ENCODE measurements around the gene BMPR1A.
A peak's percentile ranks its signal among the peaks of the same experiment; 100 is the strongest.

Gene BMPR1A

DNA sequence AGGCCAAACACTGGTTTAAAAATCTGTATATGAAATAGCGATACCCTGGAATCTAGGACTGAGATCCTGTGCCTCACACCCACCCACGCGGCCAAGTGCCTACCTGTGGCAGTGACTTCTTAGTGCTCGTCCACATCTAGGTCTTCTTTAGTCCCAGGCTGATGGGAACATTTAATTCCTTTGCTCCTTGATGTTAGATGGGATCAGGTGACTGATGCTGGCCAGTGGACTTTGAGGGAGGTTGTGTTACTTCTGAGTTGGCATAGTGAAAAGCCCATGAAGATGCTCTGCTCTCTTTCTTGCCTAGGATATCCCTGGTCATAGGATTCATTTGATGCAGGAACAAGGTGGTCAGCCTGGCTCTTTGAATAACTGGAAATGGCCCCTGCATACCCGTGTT is 59.2 kb downstream of the BMPR1A start:
- ATAC-seq: peak; percentile 42
- TF ChIP-seq CSDC2 (CRISPR knock-in tag; IDR thresholded peaks at IDR 0.05) (no peak), ISL1 (CRISPR knock-in tag; IDR thresholded peaks at IDR 0.05) (no peak), TCF4 (CRISPR knock-in tag; IDR thresholded peaks at IDR 0.05; ENCODE audit: borderline replicate concordance) (no peak), OSR1 (CRISPR knock-in tag; IDR thresholded peaks at IDR 0.05) (no peak), ZFP30 (CRISPR knock-in tag; IDR thresholded peaks at IDR 0.05) (no peak), ZC3H10 (CRISPR knock-in tag; IDR thresholded peaks at IDR 0.05) (no peak), ARNTL (CRISPR knock-in tag; IDR thresholded peaks at IDR 0.05; ENCODE audit: borderline replicate concordance, low read depth) (no peak), ZFP3 (CRISPR knock-in tag; IDR thresholded peaks at IDR 0.05) (no peak), GLIS3 (CRISPR knock-in tag; IDR thresholded peaks at IDR 0.05) (no peak), ESRRG (CRISPR knock-in tag; IDR thresholded peaks at IDR 0.05) (no peak), PPARA (CRISPR knock-in tag; IDR thresholded peaks at IDR 0.05; ENCODE audit: borderline replicate concordance) (no peak), TOX (CRISPR knock-in tag; IDR thresholded peaks at IDR 0.05; ENCODE audit: borderline replicate concordance) (no peak)
- TF ChIP-seq, protein P1, sequence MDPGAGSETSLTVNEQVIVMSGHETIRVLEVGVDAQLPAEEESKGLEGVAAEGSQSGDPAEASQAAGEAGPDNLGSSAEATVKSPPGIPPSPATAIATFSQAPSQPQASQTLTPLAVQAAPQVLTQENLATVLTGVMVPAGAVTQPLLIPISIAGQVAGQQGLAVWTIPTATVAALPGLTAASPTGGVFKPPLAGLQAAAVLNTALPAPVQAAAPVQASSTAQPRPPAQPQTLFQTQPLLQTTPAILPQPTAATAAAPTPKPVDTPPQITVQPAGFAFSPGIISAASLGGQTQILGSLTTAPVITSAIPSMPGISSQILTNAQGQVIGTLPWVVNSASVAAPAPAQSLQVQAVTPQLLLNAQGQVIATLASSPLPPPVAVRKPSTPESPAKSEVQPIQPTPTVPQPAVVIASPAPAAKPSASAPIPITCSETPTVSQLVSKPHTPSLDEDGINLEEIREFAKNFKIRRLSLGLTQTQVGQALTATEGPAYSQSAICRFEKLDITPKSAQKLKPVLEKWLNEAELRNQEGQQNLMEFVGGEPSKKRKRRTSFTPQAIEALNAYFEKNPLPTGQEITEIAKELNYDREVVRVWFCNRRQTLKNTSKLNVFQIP (CRISPR knock-in tag; IDR thresholded peaks at IDR 0.05; ENCODE audit: borderline replicate concordance, low read depth): no peak
- TF ChIP-seq, protein P2, sequence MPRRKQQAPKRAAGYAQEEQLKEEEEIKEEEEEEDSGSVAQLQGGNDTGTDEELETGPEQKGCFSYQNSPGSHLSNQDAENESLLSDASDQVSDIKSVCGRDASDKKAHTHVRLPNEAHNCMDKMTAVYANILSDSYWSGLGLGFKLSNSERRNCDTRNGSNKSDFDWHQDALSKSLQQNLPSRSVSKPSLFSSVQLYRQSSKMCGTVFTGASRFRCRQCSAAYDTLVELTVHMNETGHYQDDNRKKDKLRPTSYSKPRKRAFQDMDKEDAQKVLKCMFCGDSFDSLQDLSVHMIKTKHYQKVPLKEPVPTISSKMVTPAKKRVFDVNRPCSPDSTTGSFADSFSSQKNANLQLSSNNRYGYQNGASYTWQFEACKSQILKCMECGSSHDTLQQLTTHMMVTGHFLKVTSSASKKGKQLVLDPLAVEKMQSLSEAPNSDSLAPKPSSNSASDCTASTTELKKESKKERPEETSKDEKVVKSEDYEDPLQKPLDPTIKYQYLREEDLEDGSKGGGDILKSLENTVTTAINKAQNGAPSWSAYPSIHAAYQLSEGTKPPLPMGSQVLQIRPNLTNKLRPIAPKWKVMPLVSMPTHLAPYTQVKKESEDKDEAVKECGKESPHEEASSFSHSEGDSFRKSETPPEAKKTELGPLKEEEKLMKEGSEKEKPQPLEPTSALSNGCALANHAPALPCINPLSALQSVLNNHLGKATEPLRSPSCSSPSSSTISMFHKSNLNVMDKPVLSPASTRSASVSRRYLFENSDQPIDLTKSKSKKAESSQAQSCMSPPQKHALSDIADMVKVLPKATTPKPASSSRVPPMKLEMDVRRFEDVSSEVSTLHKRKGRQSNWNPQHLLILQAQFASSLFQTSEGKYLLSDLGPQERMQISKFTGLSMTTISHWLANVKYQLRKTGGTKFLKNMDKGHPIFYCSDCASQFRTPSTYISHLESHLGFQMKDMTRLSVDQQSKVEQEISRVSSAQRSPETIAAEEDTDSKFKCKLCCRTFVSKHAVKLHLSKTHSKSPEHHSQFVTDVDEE (CRISPR knock-in tag; IDR thresholded peaks at IDR 0.05): no peak
- TF ChIP-seq, protein P3, sequence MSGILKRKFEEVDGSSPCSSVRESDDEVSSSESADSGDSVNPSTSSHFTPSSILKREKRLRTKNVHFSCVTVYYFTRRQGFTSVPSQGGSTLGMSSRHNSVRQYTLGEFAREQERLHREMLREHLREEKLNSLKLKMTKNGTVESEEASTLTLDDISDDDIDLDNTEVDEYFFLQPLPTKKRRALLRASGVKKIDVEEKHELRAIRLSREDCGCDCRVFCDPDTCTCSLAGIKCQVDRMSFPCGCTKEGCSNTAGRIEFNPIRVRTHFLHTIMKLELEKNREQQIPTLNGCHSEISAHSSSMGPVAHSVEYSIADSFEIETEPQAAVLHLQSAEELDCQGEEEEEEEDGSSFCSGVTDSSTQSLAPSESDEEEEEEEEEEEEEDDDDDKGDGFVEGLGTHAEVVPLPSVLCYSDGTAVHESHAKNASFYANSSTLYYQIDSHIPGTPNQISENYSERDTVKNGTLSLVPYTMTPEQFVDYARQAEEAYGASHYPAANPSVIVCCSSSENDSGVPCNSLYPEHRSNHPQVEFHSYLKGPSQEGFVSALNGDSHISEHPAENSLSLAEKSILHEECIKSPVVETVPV (CRISPR knock-in tag; IDR thresholded peaks at IDR 0.05): no peak
- TF ChIP-seq, protein P4, sequence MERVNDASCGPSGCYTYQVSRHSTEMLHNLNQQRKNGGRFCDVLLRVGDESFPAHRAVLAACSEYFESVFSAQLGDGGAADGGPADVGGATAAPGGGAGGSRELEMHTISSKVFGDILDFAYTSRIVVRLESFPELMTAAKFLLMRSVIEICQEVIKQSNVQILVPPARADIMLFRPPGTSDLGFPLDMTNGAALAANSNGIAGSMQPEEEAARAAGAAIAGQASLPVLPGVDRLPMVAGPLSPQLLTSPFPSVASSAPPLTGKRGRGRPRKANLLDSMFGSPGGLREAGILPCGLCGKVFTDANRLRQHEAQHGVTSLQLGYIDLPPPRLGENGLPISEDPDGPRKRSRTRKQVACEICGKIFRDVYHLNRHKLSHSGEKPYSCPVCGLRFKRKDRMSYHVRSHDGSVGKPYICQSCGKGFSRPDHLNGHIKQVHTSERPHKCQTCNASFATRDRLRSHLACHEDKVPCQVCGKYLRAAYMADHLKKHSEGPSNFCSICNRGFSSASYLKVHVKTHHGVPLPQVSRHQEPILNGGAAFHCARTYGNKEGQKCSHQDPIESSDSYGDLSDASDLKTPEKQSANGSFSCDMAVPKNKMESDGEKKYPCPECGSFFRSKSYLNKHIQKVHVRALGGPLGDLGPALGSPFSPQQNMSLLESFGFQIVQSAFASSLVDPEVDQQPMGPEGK (CRISPR knock-in tag; IDR thresholded peaks at IDR 0.05; ENCODE audit: borderline replicate concordance): no peak
- TF ChIP-seq, protein P5, sequence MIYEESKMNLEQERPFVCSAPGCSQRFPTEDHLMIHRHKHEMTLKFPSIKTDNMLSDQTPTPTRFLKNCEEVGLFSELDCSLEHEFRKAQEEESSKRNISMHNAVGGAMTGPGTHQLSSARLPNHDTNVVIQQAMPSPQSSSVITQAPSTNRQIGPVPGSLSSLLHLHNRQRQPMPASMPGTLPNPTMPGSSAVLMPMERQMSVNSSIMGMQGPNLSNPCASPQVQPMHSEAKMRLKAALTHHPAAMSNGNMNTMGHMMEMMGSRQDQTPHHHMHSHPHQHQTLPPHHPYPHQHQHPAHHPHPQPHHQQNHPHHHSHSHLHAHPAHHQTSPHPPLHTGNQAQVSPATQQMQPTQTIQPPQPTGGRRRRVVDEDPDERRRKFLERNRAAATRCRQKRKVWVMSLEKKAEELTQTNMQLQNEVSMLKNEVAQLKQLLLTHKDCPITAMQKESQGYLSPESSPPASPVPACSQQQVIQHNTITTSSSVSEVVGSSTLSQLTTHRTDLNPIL (CRISPR knock-in tag; IDR thresholded peaks at IDR 0.05; ENCODE audit: low read depth): no peak

DNA sequence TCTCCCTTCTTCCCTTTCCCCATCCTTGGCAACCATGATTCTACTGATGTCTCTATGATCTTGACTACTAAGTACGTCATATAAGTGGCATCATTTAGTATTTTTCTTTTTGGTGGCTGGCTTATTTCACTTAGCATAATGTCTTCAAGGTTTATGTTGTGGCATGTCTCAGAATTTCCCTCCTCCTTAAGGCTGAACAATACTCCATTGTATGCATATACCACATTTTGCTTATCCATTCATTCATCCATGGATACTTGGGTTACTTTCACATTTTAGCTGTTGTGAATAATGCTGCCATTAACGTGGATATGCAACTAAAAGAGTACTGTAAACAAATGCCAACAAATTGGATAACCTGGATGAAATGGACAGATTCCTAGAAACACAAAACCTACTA is 60.8 kb downstream of the BMPR1A start:
- TF ChIP-seq OSR1 (CRISPR knock-in tag; IDR thresholded peaks at IDR 0.05) (no peak), BACH2 (CRISPR knock-in tag; IDR thresholded peaks at IDR 0.05; ENCODE audit: borderline replicate concordance) (no peak), ZNF70 (CRISPR knock-in tag; IDR thresholded peaks at IDR 0.05) (no peak), ZFP3 (CRISPR knock-in tag; IDR thresholded peaks at IDR 0.05) (no peak), GLIS3 (CRISPR knock-in tag; IDR thresholded peaks at IDR 0.05) (no peak), TCF4 (CRISPR knock-in tag; IDR thresholded peaks at IDR 0.05; ENCODE audit: borderline replicate concordance) (no peak), ARNTL (CRISPR knock-in tag; IDR thresholded peaks at IDR 0.05; ENCODE audit: borderline replicate concordance, low read depth) (no peak), ISL1 (CRISPR knock-in tag; IDR thresholded peaks at IDR 0.05) (no peak), CSDC2 (CRISPR knock-in tag; IDR thresholded peaks at IDR 0.05) (no peak), RARB (CRISPR knock-in tag; IDR thresholded peaks at IDR 0.05) (no peak), ZC3H10 (CRISPR knock-in tag; IDR thresholded peaks at IDR 0.05) (no peak), SNAI2 (CRISPR knock-in tag; IDR thresholded peaks at IDR 0.05) (no peak), ZNF8 (CRISPR knock-in tag; IDR thresholded peaks at IDR 0.05) (no peak), ZNF565 (CRISPR knock-in tag; conservative IDR thresholded peaks at IDR 0.05; ENCODE audit: low read depth) (no peak)
- TF ChIP-seq, protein P2 (CRISPR knock-in tag; IDR thresholded peaks at IDR 0.05): no peak
- TF ChIP-seq, protein P5 (CRISPR knock-in tag; IDR thresholded peaks at IDR 0.05; ENCODE audit: low read depth): no peak
- TF ChIP-seq, protein P3 (CRISPR knock-in tag; IDR thresholded peaks at IDR 0.05): no peak

More for the DNA sequence above, 60.8 kb downstream of the BMPR1A start:
- no peak for ATAC-seq

Data from SK-N-SH treated with all-trans-retinoic acid at 6 μM for 48 hours (cell line).